CD4-positive, alpha-beta T cell (primary cell): ENCODE measurements around the gene LYPD6B. TPM values are rescaled to one million over a fixed set of nuclear protein-coding genes. Genes with fewer than 3 reads are reported as not detected.

Experiments
- ATAC-seq: fragments of 200-7000 bp; cut with Tn5 transposase; one replicate; pipeline ENCODE4 v1.10.0; 2022; ENCODE audit warnings: mild to moderate bottlenecking; ENCODE audit not compliant: poor library complexity
- CTCF ChIA-PET: fragments of 350-600 bp; sonication (Branson Sonifier 250); formaldehyde crosslinking; loops from one replicate; lab custom pipeline; 2021; ENCODE audit warnings: antibody characterized with exemption, inconsistent platforms; lab: Charles Lee
- POLR2A ChIA-PET: fragments of 350-600 bp; sonication (Branson Sonifier 250); formaldehyde crosslinking; loops from one replicate; lab custom pipeline; 2021; ENCODE audit warnings: antibody characterized with exemption, inconsistent platforms; lab: Charles Lee
- DNase-seq, 14 experiments: peaks; one replicate each; pipeline ENCODE4 v3.0.0-alpha.2; 2013 to 2020; ENCODE audit warnings: mixed read lengths in 2 of 14
- H3K27ac ChIP-seq, 2 donors: one replicate each; pipeline versions ENCODE4 v1.5.1 to v1.7.0; 2013; ENCODE audit warnings: low read length in 2 of 2, low read depth in 1 of 2, mild to moderate bottlenecking in 1 of 2
- H3K27me3 ChIP-seq, 2 experiments: 1 replicate in 1 of 2; 2 replicates in 1 of 2; pipeline versions ENCODE4 v1.6.1 to v1.7.0; 2013; ENCODE audit warnings: low read length in 2 of 2, control low read depth in 1 of 2, mild to moderate bottlenecking in 1 of 2, moderate library complexity in 1 of 2; ENCODE audit not compliant: insufficient read depth in 2 of 2, control insufficient read depth in 1 of 2
- H3K36me3 ChIP-seq: one replicate; pipeline ENCODE4 v1.6.1; 2013; ENCODE audit warnings: low read length, control low read depth; ENCODE audit not compliant: insufficient read depth
- H3K4me1 ChIP-seq: one replicate; pipeline ENCODE4 v1.6.1; 2013; ENCODE audit warnings: low read length, control low read depth; ENCODE audit not compliant: insufficient read depth
- H3K4me3 ChIP-seq: one replicate; pipeline ENCODE4 v1.5.1; 2013; ENCODE audit warnings: mild to moderate bottlenecking, low read length, moderate library complexity
- H3K9me3 ChIP-seq, 2 experiments: 1 replicate in 1 of 2; 2 replicates in 1 of 2; pipeline versions ENCODE4 v1.6.1 to v1.7.0; 2013; ENCODE audit warnings: low read length in 2 of 2, mild to moderate bottlenecking in 2 of 2, control low read depth in 1 of 2, moderate library complexity in 1 of 2; ENCODE audit not compliant: control insufficient read depth in 1 of 2, insufficient read depth in 1 of 2
- H3K27ac Mint-ChIP-seq: one replicate; pipeline ENCODE4 v1.8.0; 2020; ENCODE audit warnings: mixed read lengths
- H3K27me3 Mint-ChIP-seq: one replicate; pipeline ENCODE4 v1.8.0; 2021; ENCODE audit warnings: mixed read lengths
- H3K36me3 Mint-ChIP-seq: one replicate; pipeline ENCODE4 v1.8.0; 2021; ENCODE audit warnings: low read depth, mixed read lengths
- H3K4me1 Mint-ChIP-seq: one replicate; pipeline ENCODE4 v1.8.0; 2021; ENCODE audit warnings: low read depth, mixed read lengths
- H3K4me3 Mint-ChIP-seq: one replicate; pipeline ENCODE4 v1.8.0; 2020; ENCODE audit warnings: mild to moderate bottlenecking, mixed read lengths
- H3K9me3 Mint-ChIP-seq: one replicate; pipeline ENCODE4 v1.8.0; 2020; ENCODE audit warnings: mixed read lengths
- CTCF ChIP-seq: fragments of 200-600 bp; IDR thresholded peaks from one replicate; pipeline ENCODE4 v1.8.0; 2022; ENCODE audit warnings: antibody characterized with exemption, mild to moderate bottlenecking
- intact Hi-C, 2 experiments: fragments of 100-400 bp; cut with DNase I in 1 of 2; cut with micrococcal nuclease in 1 of 2; formaldehyde crosslinking; loops; one replicate each; pipeline versions ENCODE4 v1.15.1 to v1.9.0; 2023 to 2025; cut with DNase I, micrococcal nuclease
- total RNA-seq, 174 experiments: library from RNA in 2 of 174; stranded (reverse) in 2 of 174; gene quantifications; one replicate each; pipeline ENCODE4 v1.2.3 and lab custom pipeline; 2021 to 2026

LYPD6B gene
- total RNA-seq, 2 experiments from 2014 or later, result not detected

- H3K36me3 Mint-ChIP-seq, result no peaks in the 10 kb centered on the region
- no peak for ATAC-seq
- H3K27me3 Mint-ChIP-seq, result no peaks in the 10 kb centered on the region
- intact Hi-C loops, result loop anchor here in 1 of 2 experiments (5.0 kb wide), 1 partner anchor 293 kb away; no protein-coding TSS in a partner anchor
- H3K27ac Mint-ChIP-seq, result no peak overlapping the region
- ChIA-PET POLR2A (interaction anchor here (1.3 kb wide), 1 partner anchor 536 kb away, joined by 3 read pairs; no protein-coding TSS in a partner anchor), CTCF (no interaction called here)
- DNase-seq, result no peak
- no peaks in the 10 kb centered on the region for H3K4me1 Mint-ChIP-seq
- H3K4me3 ChIP-seq, result no peak overlapping the region
- no peak overlapping the region for H3K4me3 Mint-ChIP-seq
- no peaks in the 10 kb centered on the region for H3K27me3 ChIP-seq
- TF ChIP-seq CTCF, result no peak
- no peaks in the 10 kb centered on the region for H3K9me3 Mint-ChIP-seq
- H3K36me3 ChIP-seq, result no peaks in the 10 kb centered on the region
- H3K9me3 ChIP-seq, result no peaks in the 10 kb centered on the region
- H3K4me1 ChIP-seq, result peaks cover 3% of the 10 kb centered on the region
- no peak overlapping the region for H3K27ac ChIP-seq
These were observed 18.7 kb upstream of the LYPD6B start for GRCh38 chr2:149019768-149020167.

GRCh38 chr2:149020432-149020851 lies 18.1 kb upstream of the LYPD6B start:
- CTCF ChIA-PET, result no interaction called here
- H3K4me3 Mint-ChIP-seq, result no peak overlapping the region
- Histone ChIP-seq H3K27ac (no peak overlapping the region), H3K4me1 (peaks cover 3% of the 10 kb centered on the region), H3K9me3 (no peaks in the 10 kb centered on the region), H3K36me3 (no peaks in the 10 kb centered on the region), H3K27me3 (no peaks in the 10 kb centered on the region), H3K4me3 (no peak overlapping the region)
- intact Hi-C loops, result loop anchor here in 1 of 2 experiments (5.0 kb wide), 1 partner anchor 292 kb away; no protein-coding TSS in a partner anchor
- H3K27me3 Mint-ChIP-seq, result no peaks in the 10 kb centered on the region
- DNase-seq (no peak), ATAC-seq (no peak)
- H3K4me1 Mint-ChIP-seq, result no peaks in the 10 kb centered on the region
- no peak for TF ChIP-seq CTCF
- POLR2A ChIA-PET, result interaction anchor here (1.3 kb wide), 1 partner anchor 535 kb away, joined by 3 read pairs; no protein-coding TSS in a partner anchor
- no peak overlapping the region for H3K27ac Mint-ChIP-seq
- no peaks in the 10 kb centered on the region for H3K36me3 Mint-ChIP-seq
- H3K9me3 Mint-ChIP-seq, result no peaks in the 10 kb centered on the region

- no peak for ATAC-seq
- intact Hi-C loops, result loop anchor here in 1 of 2 experiments (5.0 kb wide), 1 partner anchor 291 kb away; no protein-coding TSS in a partner anchor
- Histone ChIP-seq H3K27me3 (no peaks in the 10 kb centered on the region), H3K27ac (no peak overlapping the region), H3K4me1 (peaks cover 3% of the 10 kb centered on the region), H3K9me3 (no peaks in the 10 kb centered on the region), H3K4me3 (no peak overlapping the region), H3K36me3 (no peaks in the 10 kb centered on the region)
- ChIA-PET POLR2A (no interaction called here), CTCF (no interaction called here)
- H3K27me3 Mint-ChIP-seq, result no peaks in the 10 kb centered on the region
- TF ChIP-seq CTCF, result no peak
- H3K36me3 Mint-ChIP-seq, result no peaks in the 10 kb centered on the region
- H3K27ac Mint-ChIP-seq, result no peak overlapping the region
- DNase-seq, result no peak
- no peak overlapping the region for H3K4me3 Mint-ChIP-seq
- H3K9me3 Mint-ChIP-seq, result no peaks in the 10 kb centered on the region
- no peaks in the 10 kb centered on the region for H3K4me1 Mint-ChIP-seq
These were observed 17.2 kb upstream of the LYPD6B start for GRCh38 chr2:149021271-149021719.
